ENCODE results near the gene OR51Q1.

The OR51Q1 gene, protein sequence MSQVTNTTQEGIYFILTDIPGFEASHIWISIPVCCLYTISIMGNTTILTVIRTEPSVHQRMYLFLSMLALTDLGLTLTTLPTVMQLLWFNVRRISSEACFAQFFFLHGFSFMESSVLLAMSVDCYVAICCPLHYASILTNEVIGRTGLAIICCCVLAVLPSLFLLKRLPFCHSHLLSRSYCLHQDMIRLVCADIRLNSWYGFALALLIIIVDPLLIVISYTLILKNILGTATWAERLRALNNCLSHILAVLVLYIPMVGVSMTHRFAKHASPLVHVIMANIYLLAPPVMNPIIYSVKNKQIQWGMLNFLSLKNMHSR

DNA sequence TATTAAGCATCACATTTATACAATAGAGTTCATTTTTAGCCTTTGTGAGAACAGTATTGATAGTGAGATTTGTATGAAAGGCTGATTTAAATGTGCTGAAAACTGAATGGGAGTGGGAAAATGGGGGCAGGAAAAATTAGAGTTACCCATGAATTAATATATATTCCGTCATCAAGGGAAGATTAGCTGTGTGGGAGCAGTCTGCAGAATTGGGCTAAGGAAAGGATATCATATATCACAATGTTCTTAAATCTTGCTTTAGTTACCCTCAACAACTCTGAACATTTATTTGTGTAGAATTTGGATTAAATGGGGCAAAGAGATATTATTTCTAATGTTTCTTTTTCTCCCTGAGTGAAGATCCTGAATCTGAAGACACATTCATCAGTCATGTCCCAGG, at the start of gene OR51Q1:
Gene OR51Q1 (plus strand): TSS at position 301 of the 400 bp plus-strand sequence. CDS start 90 bp downstream, at position 391.
- no peak for DNase-seq

DNA sequence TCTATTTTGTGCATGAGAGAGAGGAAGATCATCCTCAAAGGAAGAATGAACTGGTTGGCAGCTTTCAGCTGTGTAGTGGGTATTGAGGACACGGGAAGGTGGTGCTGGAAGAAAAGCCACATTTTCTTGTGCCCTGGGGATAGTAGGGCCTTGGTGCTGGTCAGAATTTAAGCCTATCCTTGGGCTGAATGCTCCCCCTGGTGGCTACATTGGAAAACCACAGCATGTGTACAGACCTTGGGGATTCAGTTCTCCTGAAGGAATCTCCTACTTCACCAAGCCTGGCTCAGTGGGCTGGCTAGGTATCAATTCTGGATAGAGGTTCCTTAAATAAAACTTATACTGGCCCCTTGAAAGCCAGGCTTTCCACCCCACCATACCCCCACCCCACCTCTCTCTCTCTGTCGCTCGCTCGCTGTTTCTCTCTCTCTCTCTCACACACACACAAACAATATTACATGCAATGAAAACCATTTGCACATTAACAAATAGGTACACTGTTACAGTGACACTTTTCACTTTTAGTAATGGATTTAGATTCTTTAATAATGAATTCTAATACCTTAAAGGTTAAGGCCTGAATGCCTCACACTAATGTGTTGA, 41.1 kb upstream of the OR51Q1 start:
- no peak for DNase-seq

DNA sequence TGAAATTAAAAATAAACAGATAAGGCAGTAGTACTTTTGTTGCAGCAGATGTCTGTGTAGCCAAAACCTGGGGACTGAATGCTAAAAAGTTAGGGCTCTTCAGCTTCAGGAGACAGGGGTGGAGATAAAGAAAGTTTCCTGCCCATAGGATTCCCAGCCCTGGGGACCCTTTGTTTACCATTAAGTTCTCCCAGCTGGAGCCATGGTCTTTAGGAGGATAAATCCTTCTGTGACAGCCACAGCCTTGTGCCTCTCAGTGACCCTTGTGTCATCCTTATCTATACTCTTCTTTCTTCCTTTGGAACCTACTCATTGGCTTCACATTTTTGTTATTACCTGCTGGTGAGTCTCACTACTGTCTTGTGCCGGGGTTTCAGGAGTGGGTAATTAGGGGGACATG, 38.3 kb upstream of the OR51Q1 start, which contains the start of gene OR51M1:
Gene OR51M1 (plus strand): TSS at position 237 of the 400 bp plus-strand sequence. CDS start 5,587 bp downstream, outside the sequence.
- no peak for DNase-seq

DNA sequence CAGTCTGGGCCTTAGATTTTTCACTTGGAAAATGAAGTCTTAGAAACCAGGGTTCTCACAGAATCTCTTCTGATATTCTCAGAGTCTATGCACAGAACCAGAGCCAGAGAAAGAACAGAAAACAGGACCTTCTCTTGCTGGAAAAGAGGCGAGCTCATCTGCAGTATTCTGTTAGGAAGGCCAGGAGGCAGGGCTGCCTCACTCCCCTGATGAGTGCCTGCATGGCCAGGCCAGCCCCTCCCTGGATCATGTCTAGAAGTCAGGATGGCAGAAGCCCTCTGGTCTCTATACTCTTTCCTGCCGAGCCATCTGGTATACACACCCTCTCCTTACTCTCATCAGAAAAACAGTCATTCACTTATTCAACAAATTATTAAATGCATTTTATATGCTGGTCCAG, 37.6 kb upstream of the OR51Q1 start:
- DNase-seq, result no peak

DNA sequence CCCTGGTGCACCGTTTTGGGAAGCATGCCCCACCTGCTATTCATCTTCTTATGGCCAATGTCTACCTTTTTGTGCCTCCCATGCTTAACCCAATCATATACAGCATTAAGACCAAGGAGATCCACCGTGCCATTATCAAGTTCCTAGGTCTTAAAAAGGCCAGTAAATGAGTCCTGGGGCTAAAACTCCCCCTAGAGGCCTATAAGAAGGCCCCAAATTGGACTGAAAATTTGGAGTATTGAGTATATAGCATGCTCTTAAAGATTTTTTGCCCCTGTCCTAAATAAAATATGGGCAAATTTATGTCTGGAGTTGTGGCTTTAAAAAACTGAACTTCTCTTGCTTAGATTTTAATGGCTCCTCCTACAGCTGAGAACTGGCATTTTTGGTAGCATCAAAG, 31.7 kb upstream of the OR51Q1 start:
- DNase-seq, result no peak

DNA sequence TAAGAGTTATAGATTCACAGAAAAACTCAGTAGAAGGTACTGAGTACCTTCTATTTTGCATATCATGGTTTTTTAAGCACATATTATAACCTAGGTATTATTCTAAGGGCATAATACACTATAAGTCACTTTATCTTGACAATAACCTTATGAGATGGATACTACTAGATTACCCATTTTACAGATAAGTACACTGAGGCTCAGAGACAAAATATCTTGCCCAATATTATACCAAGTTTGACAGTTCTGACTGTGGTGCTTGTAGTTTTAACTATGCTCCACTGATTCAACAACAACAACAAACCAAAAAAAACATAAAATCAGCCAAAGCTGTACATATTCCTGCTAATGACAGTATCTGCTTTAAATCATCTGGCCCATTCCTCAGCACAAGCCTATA, 27.8 kb upstream of the OR51Q1 start:
- DNase-seq, result no peak

DNA sequence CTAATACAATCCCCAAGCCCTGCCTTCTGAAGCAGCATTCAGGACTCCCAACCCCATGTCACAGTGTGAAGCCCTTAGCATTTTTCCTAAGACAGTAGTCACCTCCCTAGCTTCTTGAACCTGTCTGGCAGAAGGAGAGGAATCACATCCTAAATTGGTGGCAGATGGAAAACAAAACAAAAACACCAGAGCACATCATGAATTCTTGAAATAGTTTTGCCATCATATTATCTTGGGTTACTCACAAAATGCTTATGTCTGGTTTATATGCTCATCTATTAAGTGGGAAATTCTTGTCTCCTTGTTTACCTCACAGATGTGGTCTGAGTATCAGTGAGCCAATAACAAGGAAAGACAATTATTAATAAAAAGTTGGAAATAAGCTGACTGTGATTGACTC, 23.0 kb upstream of the OR51Q1 start:
- no peak for DNase-seq

DNA sequence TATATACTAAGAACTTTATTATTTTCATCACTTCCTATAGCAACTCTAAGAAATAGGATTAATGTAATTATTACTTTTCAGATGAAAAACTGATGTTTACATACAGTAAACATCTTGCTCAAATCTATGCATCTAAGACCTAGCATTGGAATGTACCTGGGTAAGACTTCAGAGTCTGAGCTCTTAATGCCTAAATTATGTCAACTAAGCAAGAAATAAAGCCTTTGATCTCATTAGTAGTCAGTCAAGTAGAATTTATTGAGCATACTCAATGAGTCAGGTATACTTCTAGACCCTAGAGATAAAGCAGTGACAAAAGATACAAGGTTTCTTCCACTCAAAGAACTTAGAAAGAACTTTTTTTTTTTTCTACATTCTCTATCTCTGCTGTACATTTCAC, 16.7 kb upstream of the OR51Q1 start:
- DNase-seq, result no peak

DNA sequence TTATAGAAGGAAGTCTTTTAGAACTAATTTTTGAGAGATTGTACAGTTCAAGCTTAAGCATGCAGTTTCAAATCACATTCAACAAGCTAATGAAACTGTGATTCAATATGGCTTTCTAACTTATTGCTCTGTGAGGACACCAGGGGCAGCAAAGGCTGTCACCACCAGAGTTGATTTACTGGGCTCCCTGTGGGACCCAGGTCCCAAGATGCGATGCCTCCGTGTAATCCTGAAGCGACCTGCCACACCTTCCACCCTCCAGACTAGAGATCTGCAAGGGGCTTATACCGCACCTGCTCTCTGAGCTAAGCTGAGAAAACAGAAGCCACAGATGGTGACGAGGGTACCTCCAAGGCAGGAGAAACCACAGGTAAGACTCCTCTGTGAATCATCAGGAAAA, 918 bp upstream of the OR51Q1 start:
- DNase-seq, result no peak

DNA sequence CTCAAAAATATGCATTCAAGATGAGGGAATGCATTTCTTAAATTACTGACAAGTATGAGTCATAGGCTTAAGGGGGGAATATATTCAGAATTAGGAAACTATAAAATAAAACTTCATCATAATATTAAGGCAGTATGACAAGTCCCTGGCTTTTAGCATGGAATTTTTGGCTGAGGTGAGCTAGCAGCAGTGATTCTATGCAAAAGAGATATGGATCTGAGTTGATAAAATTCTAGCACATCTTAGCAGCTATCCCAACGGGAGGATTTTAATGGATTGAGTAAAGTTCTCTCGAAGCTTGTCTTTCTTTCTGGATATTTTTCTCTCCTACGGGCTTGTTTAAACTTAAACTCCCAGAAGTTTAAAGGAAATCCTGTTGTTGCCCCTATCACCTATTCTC, 1.2 kb downstream of the OR51Q1 start:
- DNase-seq, result no peak

DNA sequence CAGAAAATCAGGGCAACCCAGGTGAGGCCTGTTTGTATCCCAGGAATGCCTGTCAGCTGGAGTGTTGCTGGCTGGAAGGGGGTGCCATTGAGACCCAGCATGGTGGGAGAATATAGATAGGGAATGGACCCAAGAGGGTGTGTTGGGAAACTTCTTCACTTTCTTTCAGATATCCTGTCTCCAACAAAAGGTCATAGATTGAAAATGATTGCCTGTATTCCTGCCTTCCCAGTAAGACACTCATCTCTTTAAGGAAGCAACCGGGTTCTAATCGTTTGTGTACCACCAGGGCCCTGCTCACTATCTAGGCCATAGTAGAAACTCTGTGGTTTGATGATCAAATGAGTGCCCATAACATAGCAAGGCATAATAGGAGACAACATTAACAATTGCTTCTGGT, 19.5 kb downstream of the OR51Q1 start, which contains the start of gene OR51I1:
Gene OR51I1 (minus strand): TSS at position 101 of the 400 bp plus-strand sequence. CDS start 0 bp downstream, at position 101.
- DNase-seq, result no peak

DNA sequence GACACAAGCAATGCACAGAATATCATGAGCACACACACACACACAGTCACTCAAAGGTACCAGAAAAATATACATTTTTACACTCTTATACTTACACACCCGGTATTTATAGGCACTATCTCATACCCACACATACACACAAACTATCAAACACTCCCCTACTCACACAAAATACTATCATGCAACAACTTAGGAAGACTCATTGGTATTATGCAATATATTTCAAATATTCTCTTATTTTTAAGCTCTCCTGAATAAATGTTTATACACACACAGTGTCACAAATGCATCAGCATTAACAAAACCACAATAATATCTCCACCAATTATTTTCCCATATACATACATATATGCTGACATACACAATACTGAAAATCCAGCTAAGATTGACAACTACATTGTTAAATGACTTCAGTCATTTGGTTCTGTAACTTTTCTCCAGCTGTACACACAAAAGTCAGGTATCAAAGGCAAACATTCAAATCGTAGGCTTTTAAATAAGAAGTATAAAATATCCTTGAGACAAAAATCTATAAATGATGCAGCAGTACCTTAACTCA, 22.0 kb downstream of the OR51Q1 start:
- no peak for DNase-seq

DNA sequence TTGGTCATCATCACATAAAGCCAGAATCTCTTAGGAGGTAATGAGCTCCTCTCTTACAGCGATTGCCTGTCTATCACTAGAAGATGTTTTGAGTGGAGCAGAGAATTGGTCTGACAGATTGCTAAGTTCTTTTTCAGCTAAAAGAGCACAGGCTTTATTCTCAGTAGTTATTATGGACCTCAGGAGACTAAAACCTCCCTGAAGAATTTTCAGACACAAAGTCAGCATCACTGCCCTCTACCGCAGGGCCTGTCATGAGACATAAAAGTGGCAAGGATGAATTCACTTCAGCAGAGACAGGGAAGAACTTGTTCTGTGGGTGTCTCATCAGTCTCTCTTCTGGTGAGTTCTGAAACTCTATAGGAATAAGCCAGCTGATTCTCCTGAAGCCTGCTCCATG, 27.1 kb downstream of the OR51Q1 start, which contains the start of gene OR51I2:
Gene OR51I2 (plus strand): TSS at position 301 of the 400 bp plus-strand sequence. CDS start 4,166 bp downstream, outside the sequence.
- DNase-seq, result no peak

DNA sequence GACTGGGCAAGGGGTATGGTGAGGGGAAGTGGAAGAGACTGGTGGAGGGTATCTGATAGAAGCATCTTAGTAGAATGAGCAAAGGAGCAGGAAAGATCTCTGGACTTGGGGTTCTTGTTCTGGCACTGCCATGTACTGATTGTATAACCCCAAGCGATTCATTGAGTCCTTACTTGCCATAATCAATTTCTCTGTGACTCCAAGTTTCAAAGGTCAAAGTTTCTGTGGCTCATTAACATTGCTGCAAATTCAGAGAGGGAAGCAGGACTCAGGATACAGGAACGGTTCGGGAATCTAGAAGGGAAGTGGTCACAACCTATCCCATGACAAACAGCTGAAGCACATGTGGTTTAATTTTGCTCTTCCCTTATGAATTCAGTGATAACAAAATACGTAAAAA, 27.5 kb downstream of the OR51Q1 start:
- DNase-seq, result no peak

DNA sequence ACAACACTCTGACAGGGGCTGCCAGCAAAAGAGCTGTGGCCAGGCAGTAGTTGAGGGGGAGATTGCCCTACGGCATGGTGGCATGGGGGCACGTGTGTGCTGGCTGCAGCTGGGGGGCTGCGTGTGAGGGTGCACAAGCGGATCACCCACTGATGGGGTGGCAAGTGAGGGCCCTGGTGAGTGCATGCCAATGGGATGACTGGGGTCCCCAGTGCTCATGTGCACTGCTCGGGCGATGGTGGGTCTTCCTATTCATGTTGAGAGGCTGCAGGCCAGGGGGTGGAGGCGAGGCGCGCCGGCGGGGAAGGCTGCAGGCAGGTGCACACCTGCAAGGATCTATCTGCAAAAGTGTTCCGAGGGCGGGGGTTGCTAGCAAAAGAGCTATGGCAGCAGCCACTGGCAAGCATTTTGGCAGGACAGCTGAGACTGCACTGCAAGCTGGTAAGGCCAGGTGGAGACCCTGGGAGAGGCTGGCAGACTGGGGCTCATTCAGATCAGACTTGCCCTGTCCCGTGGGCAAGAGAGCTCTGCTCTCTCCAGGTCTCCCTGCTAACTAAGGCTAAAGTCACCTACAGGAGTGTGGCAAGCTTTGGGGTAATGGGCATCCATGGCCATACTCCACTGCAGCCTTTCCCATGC, 39.2 kb downstream of the OR51Q1 start:
- DNase-seq, result no peak

DNA sequence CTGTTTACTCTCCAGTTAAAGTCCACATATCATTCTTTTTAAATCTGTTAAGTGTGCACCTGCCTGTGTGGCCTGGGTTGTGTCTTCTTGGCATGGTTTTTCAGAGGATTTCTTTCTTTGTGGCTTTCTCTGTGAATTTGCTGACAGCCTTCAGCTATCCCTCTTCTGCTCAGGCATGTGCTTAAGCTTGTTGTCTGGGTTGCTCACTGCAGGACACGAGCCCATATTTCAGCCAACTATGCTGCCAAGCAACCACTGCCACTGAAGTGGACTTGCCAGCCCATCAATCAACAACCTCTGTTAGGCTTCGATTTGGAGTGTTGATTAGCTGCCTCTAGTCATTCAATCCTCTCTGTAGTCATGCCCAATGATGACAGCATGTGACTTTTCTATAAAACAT, 45.6 kb downstream of the OR51Q1 start:
- no peak for DNase-seq
